ENCODE results near the gene SIPA1L3. TPM values are rescaled to one million over a fixed set of nuclear protein-coding genes. Genes with fewer than 3 reads are reported as not detected.
A peak's percentile ranks its signal among the peaks of the same experiment; 100 is the strongest.

The SIPA1L3 gene
- total and polyA plus RNA-seq, 2 experiments from 2014 or later, result 13.7 to 23.3 TPM

DNA sequence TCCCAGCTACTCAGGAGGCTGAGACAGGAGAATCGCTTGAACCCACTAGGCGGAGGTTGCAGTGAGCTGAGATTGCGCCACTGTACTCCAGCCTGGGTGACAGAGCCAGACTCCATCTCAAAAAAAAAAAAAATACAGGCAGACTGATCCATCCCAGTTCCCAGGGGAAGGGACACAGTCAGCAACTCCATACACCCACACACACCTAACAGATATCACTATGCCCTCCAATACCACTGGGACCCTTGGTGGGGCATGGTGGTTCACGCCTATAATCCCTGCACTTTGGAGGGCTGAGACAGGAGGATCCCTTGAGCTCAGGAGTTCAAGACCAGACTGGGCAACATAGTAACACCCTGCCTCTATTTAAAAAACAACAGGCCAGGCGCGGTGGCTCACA, 314.4 kb downstream of the SIPA1L3 start:
- no peak for DNase-seq (ENCODE audit: low spot score)
- Histone ChIP-seq H3K79me2 (no peaks in the 10 kb centered on the region), H3K9me3 (ENCODE audit: low read depth) (no peaks in the 10 kb centered on the region), H3K4me3 (no peak overlapping the region), H3K36me3 (replicated peaks; ENCODE audit: insufficient read depth, low read depth) (no peaks in the 10 kb centered on the region), H3K4me2 (no peak overlapping the region), H4K20me1 (ENCODE audit: insufficient read depth, poor library complexity, severe bottlenecking) (no peaks in the 10 kb centered on the region), H3K4me1 (ENCODE audit: insufficient read depth) (no peaks in the 10 kb centered on the region), H2AFZ (no peak overlapping the region), H3K27me3 (peaks cover 4% of the 10 kb centered on the region), H3K27ac (no peak overlapping the region), H3K9me2 (replicated peaks; ENCODE audit: insufficient read depth) (no peaks in the 10 kb centered on the region)
- TF ChIP-seq, protein P1, sequence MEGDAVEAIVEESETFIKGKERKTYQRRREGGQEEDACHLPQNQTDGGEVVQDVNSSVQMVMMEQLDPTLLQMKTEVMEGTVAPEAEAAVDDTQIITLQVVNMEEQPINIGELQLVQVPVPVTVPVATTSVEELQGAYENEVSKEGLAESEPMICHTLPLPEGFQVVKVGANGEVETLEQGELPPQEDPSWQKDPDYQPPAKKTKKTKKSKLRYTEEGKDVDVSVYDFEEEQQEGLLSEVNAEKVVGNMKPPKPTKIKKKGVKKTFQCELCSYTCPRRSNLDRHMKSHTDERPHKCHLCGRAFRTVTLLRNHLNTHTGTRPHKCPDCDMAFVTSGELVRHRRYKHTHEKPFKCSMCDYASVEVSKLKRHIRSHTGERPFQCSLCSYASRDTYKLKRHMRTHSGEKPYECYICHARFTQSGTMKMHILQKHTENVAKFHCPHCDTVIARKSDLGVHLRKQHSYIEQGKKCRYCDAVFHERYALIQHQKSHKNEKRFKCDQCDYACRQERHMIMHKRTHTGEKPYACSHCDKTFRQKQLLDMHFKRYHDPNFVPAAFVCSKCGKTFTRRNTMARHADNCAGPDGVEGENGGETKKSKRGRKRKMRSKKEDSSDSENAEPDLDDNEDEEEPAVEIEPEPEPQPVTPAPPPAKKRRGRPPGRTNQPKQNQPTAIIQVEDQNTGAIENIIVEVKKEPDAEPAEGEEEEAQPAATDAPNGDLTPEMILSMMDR (IDR thresholded peaks at IDR 0.05; ENCODE audit: poor library complexity), result no peak
- TF ChIP-seq EZH2phosphoT487 (IDR thresholded peaks at IDR 0.05; ENCODE audit: low read depth, severe bottlenecking, unreplicated experiment), result no peak
- TF ChIP-seq EZH2 (IDR thresholded peaks at IDR 0.05; ENCODE audit: borderline replicate concordance), result no peak
- 97% methylated on average over 6 of the region's 6 CpGs for WGBS (ENCODE audit: low lambda C conversion rate, missing lambda C conversion rate)

- Histone ChIP-seq H3K36me3 (replicated peaks; ENCODE audit: insufficient read depth, low read depth) (no peaks in the 10 kb centered on the region), H3K27me3 (peaks cover 8% of the 10 kb centered on the region), H3K4me2 (no peak overlapping the region), H3K79me2 (no peaks in the 10 kb centered on the region), H3K9me2 (replicated peaks; ENCODE audit: insufficient read depth) (no peaks in the 10 kb centered on the region), H4K20me1 (ENCODE audit: insufficient read depth, poor library complexity, severe bottlenecking) (no peaks in the 10 kb centered on the region), H2AFZ (no peak overlapping the region), H3K4me1 (ENCODE audit: insufficient read depth) (no peaks in the 10 kb centered on the region), H3K9me3 (ENCODE audit: low read depth) (no peaks in the 10 kb centered on the region), H3K4me3 (no peak overlapping the region), H3K27ac (no peak overlapping the region)
- no peak for DNase-seq (ENCODE audit: low spot score)
- 83% methylated on average over 31 of the region's 64 CpGs for WGBS (ENCODE audit: low lambda C conversion rate, missing lambda C conversion rate)
- TF ChIP-seq EZH2 (IDR thresholded peaks at IDR 0.05; ENCODE audit: borderline replicate concordance), result no peak
- no peak for TF ChIP-seq EZH2phosphoT487 (IDR thresholded peaks at IDR 0.05; ENCODE audit: low read depth, severe bottlenecking, unreplicated experiment)
- TF ChIP-seq, protein P1 (IDR thresholded peaks at IDR 0.05; ENCODE audit: poor library complexity), result no peak
Measured at GRCh38 chr19:38221919-38222830, 315.2 kb downstream of the SIPA1L3 start.

DNA sequence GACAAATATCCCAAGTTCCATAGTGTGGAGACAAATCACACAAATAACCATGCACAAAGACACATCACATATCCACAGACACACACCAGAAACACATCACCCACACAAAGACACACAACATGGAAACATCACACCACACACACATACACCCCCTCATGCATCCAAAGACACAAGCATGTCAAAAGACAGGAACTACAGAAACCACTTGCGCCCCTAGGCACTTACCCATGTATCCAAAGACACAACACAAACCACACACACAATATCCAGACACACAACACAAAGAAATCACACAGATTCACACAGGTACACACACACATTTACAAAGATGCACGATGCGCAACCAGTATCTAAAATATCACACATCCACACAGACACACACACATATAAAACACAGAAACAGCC, 316.1 kb downstream of the SIPA1L3 start:
- Histone ChIP-seq H3K4me2 (peak overlapping the region; percentile 97), H2AFZ (no peak overlapping the region), H3K9me2 (replicated peaks; ENCODE audit: insufficient read depth) (no peaks in the 10 kb centered on the region), H4K20me1 (ENCODE audit: insufficient read depth, poor library complexity, severe bottlenecking) (no peaks in the 10 kb centered on the region), H3K36me3 (replicated peaks; ENCODE audit: insufficient read depth, low read depth) (no peaks in the 10 kb centered on the region), H3K27ac (no peak overlapping the region), H3K27me3 (peaks cover 16% of the 10 kb centered on the region), H3K4me1 (ENCODE audit: insufficient read depth) (peaks cover under 1% of the 10 kb centered on the region), H3K79me2 (no peaks in the 10 kb centered on the region), H3K4me3 (no peak overlapping the region), H3K9me3 (ENCODE audit: low read depth) (no peaks in the 10 kb centered on the region)
- TF ChIP-seq EZH2 (IDR thresholded peaks at IDR 0.05; ENCODE audit: borderline replicate concordance), result no peak
- TF ChIP-seq EZH2phosphoT487 (IDR thresholded peaks at IDR 0.05; ENCODE audit: low read depth, severe bottlenecking, unreplicated experiment), result no peak
- TF ChIP-seq, protein P1 (IDR thresholded peaks at IDR 0.05; ENCODE audit: poor library complexity), result no peak
- WGBS (ENCODE audit: low lambda C conversion rate, missing lambda C conversion rate), result 94% methylated on average over 3 of the region's 3 CpGs
- no peak for DNase-seq (ENCODE audit: low spot score)
